RWPE1 (cell line): Measurements from ENCODE around the gene CDH13.

ENCODE experiments used
- CTCF ChIA-PET: fragments of 350-600 bp; sonication (Branson Sonifier 250); formaldehyde crosslinking; extraction: SDS; loops from one replicate; lab custom pipeline; 2021; lab: Yijun Ruan, JAX
- POLR2A ChIA-PET: fragments of 400-600 bp; formaldehyde crosslinking; extraction: SDS; loops from one replicate; lab custom pipeline; 2020; ENCODE audit warnings: antibody characterized with exemption; ENCODE audit not compliant: low non-redundant PET; lab: Yijun Ruan, JAX
- DNase-seq: peaks from one replicate; pipeline ENCODE4 v3.0.0; 2012; ENCODE audit warnings: low spot score
- H3K27ac ChIP-seq: fragments of 450-650 bp; 2 replicates; pipeline ENCODE4 v1.5.1; 2017
- TF ChIP-seq, protein P1 (sequence below): fragments of 450-650 bp; conservative IDR thresholded peaks from 2 replicates; pipeline ENCODE4 v1.5.1; 2017; ENCODE audit warnings: low read depth, mild to moderate bottlenecking

The CDH13 gene

DNA sequence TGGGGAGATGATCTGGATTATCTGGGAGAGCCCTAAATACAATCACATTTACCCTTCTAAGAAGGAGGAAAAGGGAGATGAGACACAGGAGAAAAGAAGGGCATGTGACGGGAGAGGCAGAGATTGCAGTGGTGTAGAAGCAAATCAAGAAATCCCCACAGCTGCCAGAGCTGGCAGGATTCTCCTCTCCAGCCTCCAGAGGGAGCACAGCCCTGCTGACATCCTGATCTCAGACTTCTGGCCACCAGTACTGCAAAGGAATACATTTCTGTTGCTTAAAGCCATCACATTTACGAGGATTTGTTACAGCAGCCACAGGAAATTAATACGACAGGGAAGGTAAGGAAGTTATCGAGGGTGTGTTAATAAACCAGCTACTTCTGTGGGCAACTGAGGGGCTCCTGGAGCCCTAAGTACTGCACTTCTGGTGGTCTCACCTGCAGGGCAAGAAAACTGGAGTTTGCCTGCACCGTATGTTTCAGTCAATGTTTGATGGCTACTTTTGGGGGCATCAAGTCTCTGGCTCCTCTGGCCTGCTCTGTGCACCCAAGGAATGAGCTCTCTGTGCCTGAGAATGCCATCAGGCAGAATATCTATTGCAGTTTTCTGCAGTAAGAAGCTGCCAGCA lies 22.9 kb upstream of the CDH13 start:
- DNase-seq = peak; percentile 49
- H3K27ac ChIP-seq = no peak overlapping the region
- POLR2A ChIA-PET = no interaction called here
- CTCF ChIA-PET = interaction anchor here (0.7 to 1.6 kb wide), 5 partner anchors 21 to 162 kb away, joined by 3 to 7 read pairs (median 3); no protein-coding TSS in a partner anchor
- TF ChIP-seq, protein P1, sequence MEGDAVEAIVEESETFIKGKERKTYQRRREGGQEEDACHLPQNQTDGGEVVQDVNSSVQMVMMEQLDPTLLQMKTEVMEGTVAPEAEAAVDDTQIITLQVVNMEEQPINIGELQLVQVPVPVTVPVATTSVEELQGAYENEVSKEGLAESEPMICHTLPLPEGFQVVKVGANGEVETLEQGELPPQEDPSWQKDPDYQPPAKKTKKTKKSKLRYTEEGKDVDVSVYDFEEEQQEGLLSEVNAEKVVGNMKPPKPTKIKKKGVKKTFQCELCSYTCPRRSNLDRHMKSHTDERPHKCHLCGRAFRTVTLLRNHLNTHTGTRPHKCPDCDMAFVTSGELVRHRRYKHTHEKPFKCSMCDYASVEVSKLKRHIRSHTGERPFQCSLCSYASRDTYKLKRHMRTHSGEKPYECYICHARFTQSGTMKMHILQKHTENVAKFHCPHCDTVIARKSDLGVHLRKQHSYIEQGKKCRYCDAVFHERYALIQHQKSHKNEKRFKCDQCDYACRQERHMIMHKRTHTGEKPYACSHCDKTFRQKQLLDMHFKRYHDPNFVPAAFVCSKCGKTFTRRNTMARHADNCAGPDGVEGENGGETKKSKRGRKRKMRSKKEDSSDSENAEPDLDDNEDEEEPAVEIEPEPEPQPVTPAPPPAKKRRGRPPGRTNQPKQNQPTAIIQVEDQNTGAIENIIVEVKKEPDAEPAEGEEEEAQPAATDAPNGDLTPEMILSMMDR = peak; percentile 71

DNA sequence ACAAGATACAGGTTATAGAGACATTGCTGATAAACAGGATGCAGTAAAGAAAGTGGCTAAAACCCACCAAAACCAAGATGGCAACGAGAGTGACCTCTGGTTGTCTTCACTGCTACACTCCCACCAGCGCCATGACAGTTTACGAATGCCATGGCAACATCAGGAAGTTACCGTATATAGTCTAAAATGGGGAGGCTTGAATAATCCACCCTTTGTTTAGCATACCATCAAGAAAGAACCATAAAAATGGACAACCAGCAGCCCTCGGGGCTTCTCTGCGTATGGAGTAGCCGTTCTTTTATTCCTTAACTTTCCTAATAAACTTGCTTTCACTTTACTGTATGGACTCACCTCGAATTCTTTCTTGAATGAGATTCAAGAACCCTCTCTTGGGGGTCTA lies 21.7 kb upstream of the CDH13 start:
- TF ChIP-seq, protein P1 = no peak
- H3K27ac ChIP-seq = no peak overlapping the region
- POLR2A ChIA-PET = no interaction called here
- CTCF ChIA-PET = interaction anchor here (1.1 to 1.6 kb wide), 2 partner anchors 8 to 35 kb away, joined by 4 to 5 read pairs; no protein-coding TSS in a partner anchor
- no peak for DNase-seq

DNA sequence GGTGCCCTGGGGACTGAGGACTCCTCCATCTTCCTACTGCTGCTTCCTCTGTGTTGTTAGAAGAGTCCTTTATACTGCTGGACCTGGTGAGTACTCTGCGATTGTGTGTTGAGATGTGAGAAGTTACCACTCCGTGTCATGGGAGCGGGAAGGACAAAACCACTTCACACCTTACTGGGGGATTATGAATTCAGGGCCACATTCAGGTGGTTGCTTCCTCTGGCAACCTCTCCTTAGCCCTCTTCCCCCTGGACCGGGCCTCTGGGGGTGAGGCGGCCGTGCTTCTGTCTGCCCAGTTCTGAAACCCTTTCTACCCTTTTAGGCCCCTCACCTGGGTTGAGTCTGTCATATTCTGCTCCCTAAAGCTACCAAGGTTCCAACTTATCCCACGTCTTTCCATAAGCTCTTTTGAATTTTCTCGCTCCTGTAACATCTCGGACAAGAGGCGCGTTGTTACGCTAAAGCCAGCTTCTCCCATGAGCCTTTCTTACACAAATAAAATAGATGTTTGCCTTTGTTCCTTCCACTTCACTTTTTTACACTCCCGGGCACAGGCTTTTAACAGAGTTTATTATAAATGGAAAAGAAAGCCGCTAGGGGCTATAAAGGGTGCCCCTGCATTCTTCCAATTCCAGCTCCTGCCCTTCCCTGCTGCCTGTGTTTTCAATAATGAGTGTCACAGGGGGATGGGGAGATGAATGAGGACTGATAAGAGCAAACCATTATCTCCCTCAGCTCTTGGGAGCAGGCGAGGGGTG lies 20.7 kb upstream of the CDH13 start:
- TF ChIP-seq, protein P1 = no peak
- CTCF ChIA-PET = interaction anchor here (0.6 to 1.1 kb wide), 3 partner anchors 9 to 813 kb away, joined by 3 to 4 read pairs (median 4); no protein-coding TSS in a partner anchor
- POLR2A ChIA-PET = no interaction called here
- H3K27ac ChIP-seq = no peak overlapping the region
- no peak for DNase-seq

DNA sequence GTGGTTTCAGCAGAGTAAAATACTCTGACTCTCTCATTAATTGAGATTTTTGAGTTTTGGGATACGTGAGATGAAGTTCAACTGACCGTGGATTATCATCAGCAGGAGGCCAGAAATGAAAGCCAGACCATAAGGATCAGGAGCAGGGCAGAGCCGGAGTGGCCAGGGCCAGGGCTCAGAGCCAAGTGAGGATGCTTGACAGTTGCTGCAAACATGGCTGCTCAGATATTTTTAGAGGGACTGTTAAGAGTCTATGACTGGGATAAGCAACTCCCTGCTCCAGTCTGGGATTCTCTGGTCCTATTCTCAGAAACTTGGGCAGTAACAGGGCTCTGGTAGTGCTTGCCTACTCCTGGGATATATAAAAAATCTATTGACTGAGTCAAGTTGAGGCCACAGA lies 17.6 kb upstream of the CDH13 start:
- TF ChIP-seq, protein P1 = no peak
- CTCF ChIA-PET = no interaction called here
- POLR2A ChIA-PET = no interaction called here
- H3K27ac ChIP-seq = no peak overlapping the region
- DNase-seq = no peak

DNA sequence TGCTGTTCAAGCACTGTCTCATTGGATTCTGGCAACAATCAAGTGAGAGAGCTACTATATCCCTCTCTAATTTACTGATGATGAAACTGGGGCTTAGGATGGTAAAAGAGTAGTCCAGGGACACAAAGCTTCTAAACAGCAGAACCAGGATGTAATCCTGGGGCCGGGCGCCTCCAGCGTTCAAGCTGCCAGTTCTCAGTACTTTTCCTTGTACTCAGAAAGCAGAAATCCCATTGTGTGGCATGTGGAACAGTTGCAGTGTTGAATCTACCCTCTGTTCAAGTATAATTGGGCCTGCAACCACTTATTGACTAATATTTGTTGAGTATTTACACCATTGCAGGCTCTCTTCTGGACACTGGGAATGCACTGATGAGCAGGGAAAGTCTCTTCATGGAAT lies 14.5 kb upstream of the CDH13 start:
- no peak overlapping the region for H3K27ac ChIP-seq
- ChIA-PET POLR2A (no interaction called here), CTCF (no interaction called here)
- TF ChIP-seq, protein P1 = no peak
- DNase-seq = no peak

DNA sequence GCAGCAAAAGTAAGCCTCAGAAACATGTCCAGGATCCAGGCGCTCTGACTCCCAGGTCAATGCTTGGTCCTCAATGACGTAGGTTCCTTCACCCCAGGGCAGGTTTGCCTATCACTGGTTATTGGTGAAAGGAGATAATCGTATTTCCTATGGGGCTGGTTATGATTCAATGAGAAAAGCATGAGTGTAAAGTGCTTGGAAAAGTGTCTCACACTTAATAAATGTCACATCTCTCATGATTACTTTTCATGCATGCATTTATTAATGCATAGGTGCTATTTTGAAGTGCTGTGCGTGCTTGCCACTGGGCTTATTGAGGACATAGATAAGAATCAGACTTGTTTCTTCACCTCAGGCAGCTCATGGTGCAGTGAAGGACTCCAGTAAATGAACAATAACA lies 10.4 kb upstream of the CDH13 start:
- POLR2A ChIA-PET = no interaction called here
- TF ChIP-seq, protein P1 = no peak
- DNase-seq = no peak
- CTCF ChIA-PET = no interaction called here
- H3K27ac ChIP-seq = no peak overlapping the region
